GM19468 (cell line): ENCODE results near the gene NEURL2.

Experiments
- ATAC-seq: cut with Tn5 transposase; IDR thresholded peaks from one replicate; pipeline ENCODE4 v1.9.1; 2021; ENCODE audit warnings: mild to moderate bottlenecking, moderate library complexity, moderate number of reproducible peaks; ENCODE audit not compliant: unreplicated experiment; ENCODE audit errors: extremely low read depth

The NEURL2 gene

DNA sequence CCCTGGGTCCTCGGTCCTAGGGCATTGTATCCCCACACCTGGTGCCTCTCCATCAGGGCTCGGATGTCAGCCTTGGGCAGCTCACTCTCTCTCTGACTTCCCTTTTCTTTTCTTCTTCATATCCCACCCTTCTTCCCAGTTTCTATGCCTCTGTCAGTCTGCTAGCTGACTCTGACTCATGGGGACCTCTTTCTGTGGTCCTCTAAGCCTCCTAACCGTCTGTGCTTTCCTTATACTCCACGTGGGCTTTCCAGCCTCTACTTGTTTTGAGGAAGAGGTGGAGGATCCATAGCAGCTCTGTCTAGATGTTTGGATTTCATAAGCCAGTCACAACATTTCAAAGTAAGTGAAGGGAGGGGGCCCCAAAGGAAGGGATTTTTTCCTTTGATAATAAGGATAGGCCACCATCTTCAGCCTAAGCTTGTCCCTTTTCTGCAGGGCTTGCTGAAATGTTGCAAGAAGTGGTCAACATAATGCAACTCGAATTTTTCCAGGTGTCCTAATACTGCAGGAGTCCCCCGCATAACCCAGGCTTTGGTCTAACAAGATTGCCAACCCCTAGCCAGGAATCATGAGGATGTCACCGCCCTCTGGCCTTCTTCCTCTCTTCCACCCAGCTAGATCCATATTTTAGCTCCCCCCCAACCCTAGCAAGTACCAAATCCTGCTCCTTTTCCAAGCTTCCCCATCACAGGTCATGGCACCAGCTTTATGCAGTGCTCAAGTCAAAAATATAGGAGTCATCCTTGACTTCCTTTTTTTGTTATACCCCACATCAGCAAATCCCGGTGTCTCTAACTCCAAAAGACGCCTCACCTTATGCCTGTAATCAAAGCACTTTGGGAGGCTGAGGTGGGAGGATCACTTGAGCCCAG, 29.7 kb upstream of the NEURL2 start:
- no peak for ATAC-seq

DNA sequence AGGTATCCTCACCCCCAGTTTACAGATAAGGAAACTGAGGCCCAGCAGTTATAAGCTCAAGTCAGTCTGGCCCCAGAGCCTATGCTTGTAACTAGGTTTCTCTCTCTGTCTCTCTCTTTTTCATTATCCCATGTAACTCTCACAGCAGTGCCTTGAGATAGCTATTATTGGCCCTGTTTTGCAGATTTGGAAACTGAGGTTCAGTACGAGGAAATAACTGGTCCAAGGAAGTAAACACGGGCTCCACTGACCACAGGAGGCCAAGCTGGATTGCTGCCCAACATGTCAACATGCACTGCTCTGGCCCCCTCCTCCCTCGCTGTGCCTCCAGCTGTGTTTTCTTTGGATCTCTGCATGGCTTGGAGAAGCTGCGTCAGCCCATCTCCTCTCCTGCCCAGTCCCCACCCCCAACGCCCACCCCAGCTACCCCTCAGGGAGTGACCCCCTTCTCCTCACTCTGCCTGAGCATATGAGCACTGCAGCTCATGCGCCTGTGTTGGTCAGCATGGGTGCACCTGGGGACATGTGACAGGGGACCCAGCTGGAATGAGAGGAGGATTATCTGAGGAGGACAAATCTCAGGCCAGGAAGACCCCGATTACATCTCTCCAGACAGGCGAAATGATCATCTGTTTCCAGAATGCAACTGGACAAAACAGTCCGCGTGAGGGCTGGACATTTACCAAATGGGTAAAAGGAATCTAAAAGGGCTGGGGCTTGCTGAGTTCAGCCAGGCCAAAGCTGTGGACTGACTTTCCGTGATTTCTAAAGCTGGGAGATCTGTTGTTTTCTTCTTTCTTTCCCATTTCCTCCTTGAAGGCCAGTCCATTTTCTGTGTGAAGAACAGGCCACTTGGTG, 28.8 kb upstream of the NEURL2 start:
- no peak for ATAC-seq

DNA sequence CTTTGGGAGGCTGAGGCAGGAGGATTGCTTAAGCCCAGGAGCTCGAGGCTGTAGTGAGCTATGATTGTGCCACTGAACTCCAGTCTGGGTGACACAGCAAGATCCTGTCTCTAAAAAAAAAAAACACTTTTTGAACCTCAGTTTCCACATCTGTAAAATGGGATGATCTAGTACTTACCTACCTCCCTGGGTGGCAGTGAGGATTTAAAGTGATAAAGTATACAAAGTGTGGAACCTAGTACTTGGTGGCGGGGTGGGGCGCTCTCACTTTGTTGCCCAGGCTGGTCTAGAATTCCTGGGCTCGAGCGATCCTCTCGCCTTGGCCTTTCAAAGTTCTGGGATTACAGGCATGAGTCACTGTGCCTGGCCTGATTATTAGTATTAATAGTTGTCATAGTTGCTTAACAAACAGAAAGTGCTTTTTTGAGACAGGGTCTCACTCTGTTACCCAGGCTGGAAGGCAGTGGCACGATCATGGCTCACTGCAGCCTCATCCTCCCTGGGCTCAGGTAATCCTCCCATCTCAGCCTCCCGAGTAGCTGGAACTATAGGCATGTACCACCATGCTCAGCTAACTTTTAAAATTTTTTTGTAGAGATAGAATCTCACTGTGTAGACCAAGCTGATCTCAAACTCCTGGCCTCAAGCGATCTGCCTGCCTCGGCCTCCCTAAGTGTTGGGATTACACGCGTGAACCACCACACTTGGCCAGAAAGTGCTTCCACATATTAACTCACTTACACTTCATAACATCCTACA, 27.9 kb upstream of the NEURL2 start:
- ATAC-seq: no peak

DNA sequence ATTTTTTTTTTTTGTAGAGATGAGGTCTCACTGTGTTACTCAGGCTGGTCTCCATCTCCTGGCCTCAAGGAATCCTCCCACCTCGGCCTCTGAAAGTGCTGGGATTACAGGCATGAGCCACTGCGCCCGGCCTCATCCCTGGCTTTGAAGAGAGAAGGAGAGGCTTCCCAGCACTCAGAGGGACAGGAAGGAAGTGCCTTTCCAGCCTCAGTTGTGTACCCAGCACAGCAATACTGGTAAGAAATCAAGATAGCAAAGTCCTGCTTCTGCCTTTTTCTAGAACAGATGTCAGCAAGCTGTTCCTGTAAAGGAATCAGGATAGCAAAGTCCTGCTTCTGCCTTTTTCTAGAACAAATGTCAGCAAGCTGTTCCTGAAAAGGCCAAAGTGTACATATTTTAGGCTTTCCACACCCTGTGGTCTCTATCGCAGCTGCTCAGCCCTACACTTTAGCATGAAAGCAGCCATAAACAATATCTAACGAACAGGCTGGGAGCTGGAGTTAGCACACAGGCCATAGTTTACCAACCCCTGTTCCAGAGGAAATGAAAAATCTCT, 27.3 kb upstream of the NEURL2 start:
- no peak for ATAC-seq

DNA sequence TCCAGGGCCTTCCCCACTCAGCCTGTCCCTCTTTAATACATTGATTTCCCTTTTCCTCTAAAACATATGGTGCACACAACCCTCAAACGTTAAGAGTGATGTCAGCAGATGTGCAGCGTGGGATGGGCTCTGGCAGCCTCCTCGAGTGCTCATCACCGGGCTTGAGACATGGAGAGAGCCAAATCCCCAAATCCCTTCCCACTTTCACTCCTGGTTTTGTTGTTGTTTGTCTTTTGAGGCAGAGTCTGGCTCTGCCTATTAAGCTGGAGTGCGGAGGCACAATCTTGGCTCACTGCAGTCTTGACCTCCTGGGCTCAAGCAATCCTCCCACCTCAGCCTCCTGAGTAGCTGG, 26.8 kb upstream of the NEURL2 start:
- no peak for ATAC-seq

DNA sequence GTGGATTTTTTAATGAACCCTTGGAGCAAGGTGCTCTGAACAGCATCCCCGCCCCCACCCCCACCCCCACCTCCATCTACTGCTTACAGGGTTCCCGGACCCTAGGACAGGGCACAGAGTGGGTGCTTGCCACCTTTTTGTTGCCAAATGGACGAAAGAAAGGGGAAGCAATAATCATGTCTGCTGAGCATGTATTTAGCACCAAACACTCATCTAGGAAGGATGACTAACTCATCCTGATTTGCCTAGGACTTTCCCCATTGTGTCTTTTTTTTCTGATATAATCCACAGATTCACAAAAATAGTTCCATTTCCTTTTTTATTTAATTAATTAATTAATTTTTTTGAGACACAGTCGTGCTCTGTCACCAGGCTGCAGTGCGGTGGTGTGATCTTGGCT, 22.1 kb upstream of the NEURL2 start:
- ATAC-seq: no peak

DNA sequence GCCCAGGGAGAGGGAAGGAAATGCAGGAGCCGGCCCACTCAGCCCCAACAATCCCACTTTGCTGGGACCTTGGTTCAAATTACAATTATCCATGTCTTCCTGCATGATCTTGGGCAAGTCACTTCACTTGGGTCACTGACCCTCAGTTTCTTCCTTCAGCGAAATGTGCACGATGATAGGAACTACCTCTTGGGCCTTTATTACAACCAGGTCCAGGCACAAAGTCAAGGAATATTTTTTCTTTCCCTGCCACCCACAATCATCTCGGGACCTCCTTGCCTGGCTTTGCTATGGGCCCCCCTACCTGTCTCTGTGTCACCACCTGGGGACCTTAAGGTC, 21.3 kb upstream of the NEURL2 start:
- no peak for ATAC-seq

DNA sequence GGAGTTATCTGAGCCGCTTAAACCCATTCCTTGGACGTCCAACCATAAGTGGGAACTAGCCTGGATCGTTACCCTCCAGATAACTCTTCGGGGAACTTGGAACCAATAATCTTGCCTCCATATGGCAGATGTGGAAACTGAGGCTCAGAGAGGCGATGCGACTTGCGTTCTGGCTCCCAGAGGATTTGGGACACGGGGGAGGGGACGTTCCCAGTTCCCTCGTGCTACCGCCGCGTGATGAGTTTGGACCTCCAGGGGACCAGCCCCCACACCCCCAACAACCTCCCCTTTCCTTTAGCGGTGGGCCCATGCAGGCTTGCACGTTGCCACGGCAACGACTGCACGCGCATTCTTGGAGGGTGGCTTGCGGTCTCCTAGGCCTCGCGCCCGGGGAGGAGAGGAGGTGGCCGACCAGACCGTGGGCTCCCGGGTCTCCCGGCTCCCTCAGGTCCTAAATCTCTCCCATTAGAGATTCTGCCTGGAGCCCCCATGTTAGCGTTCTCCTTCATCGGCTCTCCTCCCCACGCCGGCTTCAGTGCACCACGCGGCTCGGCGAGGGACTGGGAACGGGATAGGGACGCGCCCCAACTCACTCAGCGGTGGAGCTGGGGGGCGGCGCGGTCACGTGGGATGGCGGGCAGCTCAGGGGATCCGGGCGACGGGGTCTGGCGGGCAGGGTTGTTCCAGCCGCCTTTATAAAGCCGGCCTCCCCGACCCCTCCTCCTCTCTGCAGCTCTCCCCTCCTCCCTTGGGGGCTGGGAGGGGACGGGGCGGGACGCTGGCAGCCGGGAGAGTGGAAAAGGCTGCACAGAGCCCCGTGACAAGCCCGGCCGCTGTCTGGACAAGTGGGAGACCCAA, 20.7 kb upstream of the NEURL2 start, which contains the start of gene PLTP:
PLTP (minus strand) TSS at position 670 of the 858 bp plus-strand sequence. CDS start 703 bp downstream, outside the sequence.
- ATAC-seq: no peak

DNA sequence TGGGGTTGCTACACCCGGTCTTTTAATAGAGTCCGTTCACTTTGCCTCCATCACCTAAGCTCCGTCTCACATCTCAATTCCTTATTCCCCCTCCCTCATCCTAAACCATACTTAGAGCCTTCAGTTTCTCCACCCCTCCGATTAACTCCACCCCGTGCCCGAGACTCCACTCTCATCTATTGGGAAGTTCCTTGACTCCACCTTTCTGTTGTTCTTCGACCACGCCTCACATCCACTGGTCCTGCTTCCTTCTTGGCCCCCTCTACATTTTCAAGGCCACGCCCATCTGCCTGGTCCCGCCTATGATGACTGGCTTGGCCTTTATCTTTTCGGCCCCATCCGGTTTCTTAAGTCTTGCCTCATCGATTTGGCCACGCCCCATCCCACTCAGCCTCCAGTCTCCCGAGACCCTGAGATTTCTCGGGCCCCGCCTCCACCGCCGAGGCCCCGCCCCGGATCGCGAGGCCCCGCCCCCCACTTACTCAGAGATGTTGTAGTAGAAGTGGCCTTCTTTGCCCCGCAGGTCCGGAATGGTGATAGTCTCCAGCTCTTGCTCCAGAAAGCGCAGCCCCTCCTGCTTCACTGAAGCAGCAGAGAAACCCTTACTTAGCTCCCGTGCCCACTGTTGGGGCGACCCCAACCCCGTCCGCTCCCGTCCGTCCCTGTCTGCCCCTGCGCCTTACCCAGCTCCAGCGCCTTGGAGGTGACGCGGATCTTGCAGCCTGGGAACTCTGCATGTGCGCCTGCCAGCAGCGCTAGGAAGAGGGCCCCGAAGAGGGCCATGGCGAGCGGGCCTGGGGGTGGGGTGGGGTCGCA, 19.9 kb upstream of the NEURL2 start:
- ATAC-seq: peak; percentile 76

DNA sequence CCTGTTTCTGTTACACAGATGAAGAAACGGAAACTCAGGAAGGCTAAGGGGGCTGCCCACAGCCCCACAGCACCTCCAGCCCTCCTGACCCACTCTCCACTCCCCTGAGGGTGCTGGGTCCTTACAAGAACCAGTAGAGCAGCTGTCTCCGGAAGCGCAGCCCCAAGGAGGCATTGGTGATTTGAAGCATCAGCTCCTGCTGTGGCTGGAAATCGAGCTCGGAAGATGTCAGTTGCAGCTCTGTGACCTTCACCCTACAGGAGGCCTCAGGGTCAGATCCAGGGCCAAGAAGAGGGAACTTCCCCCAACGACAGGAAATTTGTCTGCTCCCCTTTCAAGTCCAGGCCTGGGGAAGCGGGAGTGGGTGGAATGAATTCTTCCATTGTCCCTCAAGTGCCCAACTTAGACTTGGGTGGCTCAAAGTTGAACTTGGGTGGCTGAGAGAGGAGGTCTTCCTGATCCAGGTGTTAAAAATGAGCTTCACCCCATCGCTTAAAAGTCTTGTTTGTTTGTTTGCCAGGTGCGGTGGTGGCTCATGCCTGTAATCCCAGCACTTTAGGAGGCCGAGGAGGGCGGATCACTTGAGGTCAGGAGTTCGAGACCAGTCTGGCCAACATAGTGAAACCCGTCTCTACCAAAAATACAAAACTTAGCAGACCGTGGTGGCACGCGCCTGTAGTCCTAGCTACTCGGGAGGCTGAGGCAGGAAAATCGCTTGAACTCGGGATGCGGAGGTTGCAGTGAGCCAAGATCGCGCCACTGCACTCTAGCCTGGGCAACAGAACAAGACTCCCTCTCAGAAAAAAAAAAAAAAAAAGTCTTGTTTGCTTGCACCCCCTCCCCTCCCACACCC, 19.0 kb upstream of the NEURL2 start:
- no peak for ATAC-seq

DNA sequence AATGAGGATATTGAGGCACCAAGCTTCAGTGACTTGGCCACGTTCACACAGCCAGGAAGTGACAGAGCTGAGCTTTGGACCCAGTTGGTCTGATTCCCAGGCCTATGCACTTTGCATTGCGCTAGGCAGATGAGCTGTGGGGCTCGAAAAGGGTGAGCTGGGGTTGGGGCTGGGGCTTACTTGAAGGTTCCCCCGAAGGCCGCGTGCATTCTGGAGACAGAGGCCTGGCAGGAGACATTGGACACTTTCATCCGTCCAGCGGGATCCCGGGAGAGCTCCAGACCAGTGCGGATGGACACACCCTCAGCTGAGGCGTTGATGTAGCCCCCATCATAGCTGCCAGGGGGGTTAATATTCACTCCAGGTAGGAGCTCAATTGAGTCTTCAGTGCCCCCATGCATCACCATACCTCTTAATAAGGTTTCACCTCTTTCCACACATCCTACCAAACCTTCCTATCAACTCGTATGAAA, 18.4 kb upstream of the NEURL2 start:
- no peak for ATAC-seq

DNA sequence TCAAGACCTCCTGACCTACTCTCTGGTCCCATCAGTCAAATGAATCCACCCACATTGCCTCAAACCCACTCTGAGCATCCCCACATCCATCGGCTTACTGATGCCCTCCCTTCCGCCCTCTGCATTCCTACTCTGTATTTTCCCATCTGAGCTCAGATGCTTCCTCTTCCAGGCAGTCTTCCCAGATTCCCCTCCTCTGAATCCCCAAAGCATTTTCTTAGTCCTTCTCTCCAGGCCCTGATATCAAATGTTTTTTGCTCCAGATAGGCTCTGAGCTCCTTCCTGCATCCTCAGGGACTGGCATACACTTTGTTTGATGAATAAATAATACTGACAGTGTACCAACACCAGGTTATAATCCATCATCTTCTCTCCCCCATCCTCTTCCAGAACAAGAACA, 17.1 kb upstream of the NEURL2 start:
- ATAC-seq: no peak

DNA sequence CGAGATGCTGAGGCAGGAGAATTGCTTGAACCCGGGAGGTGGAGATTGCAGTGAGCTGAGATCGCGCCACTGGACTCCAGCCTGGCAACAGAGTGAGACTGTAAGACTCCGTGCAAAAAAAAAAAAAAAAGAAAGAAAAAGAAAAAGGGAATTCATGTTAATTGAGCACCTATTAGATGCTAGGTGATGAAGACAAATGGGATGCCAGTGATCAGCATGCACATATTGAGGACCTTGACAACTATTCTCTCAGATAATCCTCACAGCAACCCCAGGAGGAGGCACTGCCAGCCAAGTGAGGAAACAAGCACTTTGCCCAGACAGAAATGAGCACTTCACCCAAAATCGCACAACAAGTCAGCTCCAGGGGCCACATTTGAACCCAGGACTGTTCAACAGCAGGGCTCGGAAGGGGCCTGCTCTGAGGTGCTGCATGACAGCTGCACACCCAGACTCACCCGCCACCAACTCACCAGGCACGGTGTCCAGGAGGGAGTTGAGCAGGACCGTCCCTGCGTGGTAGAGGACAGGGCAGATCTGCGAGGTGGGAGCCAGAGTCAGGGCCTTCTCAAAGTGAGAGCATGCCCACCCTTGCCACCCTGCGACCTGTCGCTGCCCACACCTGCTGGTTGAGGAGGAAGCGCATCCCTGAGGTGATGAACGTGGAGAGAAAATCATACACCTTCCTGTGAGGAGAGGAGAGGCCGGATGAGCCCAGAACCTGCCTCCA, 16.4 kb upstream of the NEURL2 start:
- ATAC-seq: no peak

DNA sequence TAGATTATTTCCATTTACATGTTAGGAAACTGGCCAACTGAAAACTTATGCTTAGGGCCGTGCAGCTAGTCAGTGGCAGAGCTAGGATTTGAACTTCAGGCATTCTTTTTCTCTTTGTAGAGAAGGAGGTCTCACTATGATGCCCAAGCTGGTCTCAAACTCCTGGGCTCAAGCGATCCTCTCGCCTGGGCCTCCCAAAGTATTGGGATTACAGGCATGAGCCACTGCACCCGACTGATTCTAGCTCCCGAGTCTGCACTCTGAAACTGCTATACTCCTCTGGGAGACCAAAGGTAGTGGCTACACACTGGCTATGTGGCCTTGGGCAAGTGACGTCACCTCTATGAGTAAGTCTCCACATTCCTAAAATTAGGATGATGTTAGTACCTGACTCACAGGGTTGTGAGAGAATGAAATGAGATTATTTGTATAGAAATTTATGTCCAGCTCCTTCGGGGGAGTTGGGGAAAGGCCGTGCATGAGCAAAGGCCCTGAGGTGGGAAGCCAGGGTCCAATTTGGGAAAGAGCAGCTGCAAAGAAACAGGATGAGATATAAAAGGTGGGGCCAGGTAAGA, 14.6 kb upstream of the NEURL2 start:
- no peak for ATAC-seq

DNA sequence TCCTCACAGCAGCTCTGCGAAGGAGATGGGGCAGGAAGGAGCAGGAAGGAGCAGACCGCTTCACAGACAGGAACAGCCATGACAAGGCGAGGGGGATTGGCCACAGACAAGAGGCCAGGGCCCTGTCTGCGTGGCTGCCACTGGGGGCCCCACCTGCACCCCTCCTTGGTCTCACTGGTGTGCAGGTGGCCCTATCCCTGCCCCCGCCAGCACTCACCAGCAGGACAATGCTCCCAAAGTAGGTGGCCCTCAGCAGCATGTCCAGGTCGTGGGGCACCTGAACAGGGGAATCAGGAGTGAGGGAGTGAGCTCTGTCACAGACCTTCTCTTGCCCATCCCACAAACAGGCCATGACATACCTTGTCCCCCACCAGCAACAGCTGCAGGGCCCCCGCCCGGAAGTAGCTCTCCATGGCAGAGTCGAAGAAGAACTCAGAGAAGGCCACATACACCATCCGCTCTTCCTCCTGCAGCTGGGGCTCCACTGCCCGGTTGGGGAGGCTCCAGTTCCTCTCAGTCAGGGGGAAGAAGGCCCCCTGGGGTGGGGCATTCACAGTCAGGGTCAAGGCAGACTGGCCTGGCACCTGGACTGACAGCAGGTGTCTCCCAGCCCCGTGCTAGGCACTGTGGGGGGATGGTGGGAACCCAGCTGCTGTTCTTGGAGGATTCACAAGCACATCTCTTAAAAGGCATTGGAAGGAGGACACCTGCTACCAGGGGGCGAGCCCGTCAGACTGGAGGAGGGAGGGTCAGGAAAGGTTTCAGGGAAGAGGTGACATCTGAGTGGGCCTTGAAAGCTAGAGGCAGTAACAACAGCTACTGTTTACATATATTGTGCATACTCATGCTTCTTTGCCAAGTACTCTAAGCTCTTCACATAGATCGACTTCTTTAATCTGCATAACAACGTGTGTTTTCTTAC, 13.8 kb upstream of the NEURL2 start:
- ATAC-seq: no peak
